ENCODE results near the gene HOMER2.

DNA sequence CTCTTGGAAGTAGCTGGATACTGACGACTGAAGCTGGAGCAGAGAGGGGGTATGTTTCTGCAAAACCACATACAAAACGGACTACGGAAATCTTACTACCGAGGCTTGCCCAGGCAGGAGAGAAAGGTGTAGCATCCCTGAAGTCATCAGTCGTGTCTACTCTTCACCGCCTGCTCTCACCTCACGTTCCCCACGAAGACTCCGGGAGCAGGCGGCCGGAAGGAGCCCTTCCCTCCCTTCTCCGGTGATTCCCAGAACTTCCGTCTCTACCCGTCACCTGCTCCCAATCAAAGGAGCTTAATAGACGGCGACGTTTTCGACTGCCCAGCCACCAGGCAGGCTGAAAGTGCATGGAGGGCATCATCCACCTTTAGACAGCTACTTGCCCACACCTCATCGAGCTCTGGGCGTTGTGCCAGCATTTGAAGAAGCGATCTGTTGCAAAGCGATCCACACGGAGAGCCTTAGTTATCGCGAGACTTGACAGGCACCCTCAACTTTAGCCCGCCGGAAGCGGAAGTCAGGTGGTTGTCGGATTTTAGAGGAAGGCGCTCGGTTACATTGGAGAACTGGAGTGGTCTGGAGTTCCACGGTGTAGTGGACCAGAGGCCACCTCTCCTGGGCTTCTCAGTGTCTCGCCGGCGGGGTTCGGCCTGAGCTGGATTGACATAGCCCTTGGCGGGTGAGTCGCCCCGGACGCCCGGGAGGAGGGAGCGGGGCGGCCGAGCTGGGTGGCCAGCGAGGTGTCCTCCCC, 33.3 kb upstream of the HOMER2 start, which contains the start of gene RAMAC:
- TF ChIP-seq, protein P1, sequence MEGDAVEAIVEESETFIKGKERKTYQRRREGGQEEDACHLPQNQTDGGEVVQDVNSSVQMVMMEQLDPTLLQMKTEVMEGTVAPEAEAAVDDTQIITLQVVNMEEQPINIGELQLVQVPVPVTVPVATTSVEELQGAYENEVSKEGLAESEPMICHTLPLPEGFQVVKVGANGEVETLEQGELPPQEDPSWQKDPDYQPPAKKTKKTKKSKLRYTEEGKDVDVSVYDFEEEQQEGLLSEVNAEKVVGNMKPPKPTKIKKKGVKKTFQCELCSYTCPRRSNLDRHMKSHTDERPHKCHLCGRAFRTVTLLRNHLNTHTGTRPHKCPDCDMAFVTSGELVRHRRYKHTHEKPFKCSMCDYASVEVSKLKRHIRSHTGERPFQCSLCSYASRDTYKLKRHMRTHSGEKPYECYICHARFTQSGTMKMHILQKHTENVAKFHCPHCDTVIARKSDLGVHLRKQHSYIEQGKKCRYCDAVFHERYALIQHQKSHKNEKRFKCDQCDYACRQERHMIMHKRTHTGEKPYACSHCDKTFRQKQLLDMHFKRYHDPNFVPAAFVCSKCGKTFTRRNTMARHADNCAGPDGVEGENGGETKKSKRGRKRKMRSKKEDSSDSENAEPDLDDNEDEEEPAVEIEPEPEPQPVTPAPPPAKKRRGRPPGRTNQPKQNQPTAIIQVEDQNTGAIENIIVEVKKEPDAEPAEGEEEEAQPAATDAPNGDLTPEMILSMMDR (conservative IDR thresholded peaks at IDR 0.05 in 1 of 2, IDR thresholded peaks at IDR 0.05 in 1 of 2; ENCODE audit: low read depth in 1 of 2, low read length in 2 of 2): no peak
- no peak for TF ChIP-seq EZH2 (IDR thresholded peaks at IDR 0.05; ENCODE audit: low read length, missing control alignments)

Data from fibroblast of lung (primary cell).